ENCODE data around the gene SDK1. TPM values are rescaled to one million over a fixed set of nuclear protein-coding genes. Genes with fewer than 3 reads are reported as not detected.

SDK1 gene
- total and polyA plus RNA-seq, 10 of the 15 experiments (the other 5 are each of a cell fraction or from before 2014, with no cell fraction given) = 0.14 to 0.33 TPM; not detected in 8

DNA sequence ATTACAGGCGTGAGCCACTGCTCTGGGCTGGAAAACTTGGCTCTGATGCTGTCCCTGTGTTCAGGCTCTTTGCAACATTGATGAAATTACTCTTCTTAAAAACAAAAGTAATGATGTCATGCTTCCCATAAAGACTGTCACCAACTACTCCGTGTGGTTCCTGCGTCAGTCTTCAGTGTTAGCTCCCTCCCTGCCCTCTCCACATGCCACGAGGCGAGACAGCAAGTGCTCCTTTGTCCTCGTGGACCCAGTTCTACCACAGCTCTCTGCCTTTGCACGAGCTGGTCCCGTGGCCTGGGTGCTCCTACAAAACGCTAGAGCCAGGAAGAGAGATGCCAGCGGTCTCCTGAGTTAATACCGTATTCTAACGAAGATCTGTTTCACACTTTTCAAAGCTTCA is 194.5 kb downstream of the SDK1 start:
- no peaks in the 10 kb centered on the region for H3K9me3 ChIP-seq (replicated peaks; ENCODE audit: control insufficient read depth, insufficient read depth, low read length)
- H3K4me2 ChIP-seq (ENCODE audit: control insufficient read depth, insufficient read depth) = no peak overlapping the region
- in situ Hi-C loops (cut with MboI) = no loop called here
- no peak overlapping the region for H3K27ac ChIP-seq (ENCODE audit: control insufficient read depth, insufficient read depth)
- ATAC-seq = no peak
- no peak overlapping the region for H3K4me3 ChIP-seq
- H2AFZ ChIP-seq (ENCODE audit: control insufficient read depth, low read depth, low read length) = no peak overlapping the region
- H3K79me2 ChIP-seq (ENCODE audit: control insufficient read depth, insufficient read depth, low read length) = no peaks in the 10 kb centered on the region
- POLR2A ChIA-PET = no interaction called here
- intact Hi-C loops (cut with micrococcal nuclease; ENCODE audit: unreplicated experiment) = no loop called here
- RAD21 ChIA-PET (ENCODE audit: unreplicated experiment) = no interaction called here
- TF ChIP-seq CEBPB (IDR thresholded peaks at IDR 0.05; ENCODE audit: borderline replicate concordance in 1 of 2, low read depth in 2 of 2, low read length in 2 of 2) (no peak), EGR1 (IDR thresholded peaks at IDR 0.05; ENCODE audit: borderline replicate concordance in 1 of 2, low read depth in 2 of 2, low read length in 2 of 2) (no peak), TARDBP (IDR thresholded peaks at IDR 0.05; ENCODE audit: borderline replicate concordance) (no peak), CBFB (IDR thresholded peaks at IDR 0.05; ENCODE audit: low read depth) (no peak), ZNF217 (IDR thresholded peaks at IDR 0.05) (no peak), YBX1 (IDR thresholded peaks at IDR 0.05) (no peak), RFX5 (IDR thresholded peaks at IDR 0.05; ENCODE audit: low read depth, low read length) (no peak), PAX5 (IDR thresholded peaks at IDR 0.05; ENCODE audit: borderline replicate concordance, low read depth, low read length) (no peak), SPI1 (IDR thresholded peaks at IDR 0.05; ENCODE audit: borderline replicate concordance, insufficient read depth, low read depth, low read length) (no peak), NFYB (IDR thresholded peaks at IDR 0.05; ENCODE audit: insufficient read depth, low read depth, low read length) (no peak), SREBF1 (IDR thresholded peaks at IDR 0.05; ENCODE audit: low read length) (no peak)
- TF ChIP-seq, protein P1, sequence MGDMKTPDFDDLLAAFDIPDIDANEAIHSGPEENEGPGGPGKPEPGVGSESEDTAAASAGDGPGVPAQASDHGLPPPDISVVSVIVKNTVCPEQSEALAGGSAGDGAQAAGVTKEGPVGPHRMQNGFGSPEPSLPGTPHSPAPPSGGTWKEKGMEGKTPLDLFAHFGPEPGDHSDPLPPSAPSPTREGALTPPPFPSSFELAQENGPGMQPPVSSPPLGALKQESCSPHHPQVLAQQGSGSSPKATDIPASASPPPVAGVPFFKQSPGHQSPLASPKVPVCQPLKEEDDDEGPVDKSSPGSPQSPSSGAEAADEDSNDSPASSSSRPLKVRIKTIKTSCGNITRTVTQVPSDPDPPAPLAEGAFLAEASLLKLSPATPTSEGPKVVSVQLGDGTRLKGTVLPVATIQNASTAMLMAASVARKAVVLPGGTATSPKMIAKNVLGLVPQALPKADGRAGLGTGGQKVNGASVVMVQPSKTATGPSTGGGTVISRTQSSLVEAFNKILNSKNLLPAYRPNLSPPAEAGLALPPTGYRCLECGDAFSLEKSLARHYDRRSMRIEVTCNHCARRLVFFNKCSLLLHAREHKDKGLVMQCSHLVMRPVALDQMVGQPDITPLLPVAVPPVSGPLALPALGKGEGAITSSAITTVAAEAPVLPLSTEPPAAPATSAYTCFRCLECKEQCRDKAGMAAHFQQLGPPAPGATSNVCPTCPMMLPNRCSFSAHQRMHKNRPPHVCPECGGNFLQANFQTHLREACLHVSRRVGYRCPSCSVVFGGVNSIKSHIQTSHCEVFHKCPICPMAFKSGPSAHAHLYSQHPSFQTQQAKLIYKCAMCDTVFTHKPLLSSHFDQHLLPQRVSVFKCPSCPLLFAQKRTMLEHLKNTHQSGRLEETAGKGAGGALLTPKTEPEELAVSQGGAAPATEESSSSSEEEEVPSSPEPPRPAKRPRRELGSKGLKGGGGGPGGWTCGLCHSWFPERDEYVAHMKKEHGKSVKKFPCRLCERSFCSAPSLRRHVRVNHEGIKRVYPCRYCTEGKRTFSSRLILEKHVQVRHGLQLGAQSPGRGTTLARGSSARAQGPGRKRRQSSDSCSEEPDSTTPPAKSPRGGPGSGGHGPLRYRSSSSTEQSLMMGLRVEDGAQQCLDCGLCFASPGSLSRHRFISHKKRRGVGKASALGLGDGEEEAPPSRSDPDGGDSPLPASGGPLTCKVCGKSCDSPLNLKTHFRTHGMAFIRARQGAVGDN (IDR thresholded peaks at IDR 0.05) = no peak
- TF ChIP-seq, protein P2, sequence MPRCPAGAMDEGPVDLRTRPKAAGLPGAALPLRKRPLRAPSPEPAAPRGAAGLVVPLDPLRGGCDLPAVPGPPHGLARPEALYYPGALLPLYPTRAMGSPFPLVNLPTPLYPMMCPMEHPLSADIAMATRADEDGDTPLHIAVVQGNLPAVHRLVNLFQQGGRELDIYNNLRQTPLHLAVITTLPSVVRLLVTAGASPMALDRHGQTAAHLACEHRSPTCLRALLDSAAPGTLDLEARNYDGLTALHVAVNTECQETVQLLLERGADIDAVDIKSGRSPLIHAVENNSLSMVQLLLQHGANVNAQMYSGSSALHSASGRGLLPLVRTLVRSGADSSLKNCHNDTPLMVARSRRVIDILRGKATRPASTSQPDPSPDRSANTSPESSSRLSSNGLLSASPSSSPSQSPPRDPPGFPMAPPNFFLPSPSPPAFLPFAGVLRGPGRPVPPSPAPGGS (IDR thresholded peaks at IDR 0.05; ENCODE audit: borderline replicate concordance, insufficient read depth, low read depth, low read length, poor library complexity, severe bottlenecking) = no peak
- TF ChIP-seq, protein P3, sequence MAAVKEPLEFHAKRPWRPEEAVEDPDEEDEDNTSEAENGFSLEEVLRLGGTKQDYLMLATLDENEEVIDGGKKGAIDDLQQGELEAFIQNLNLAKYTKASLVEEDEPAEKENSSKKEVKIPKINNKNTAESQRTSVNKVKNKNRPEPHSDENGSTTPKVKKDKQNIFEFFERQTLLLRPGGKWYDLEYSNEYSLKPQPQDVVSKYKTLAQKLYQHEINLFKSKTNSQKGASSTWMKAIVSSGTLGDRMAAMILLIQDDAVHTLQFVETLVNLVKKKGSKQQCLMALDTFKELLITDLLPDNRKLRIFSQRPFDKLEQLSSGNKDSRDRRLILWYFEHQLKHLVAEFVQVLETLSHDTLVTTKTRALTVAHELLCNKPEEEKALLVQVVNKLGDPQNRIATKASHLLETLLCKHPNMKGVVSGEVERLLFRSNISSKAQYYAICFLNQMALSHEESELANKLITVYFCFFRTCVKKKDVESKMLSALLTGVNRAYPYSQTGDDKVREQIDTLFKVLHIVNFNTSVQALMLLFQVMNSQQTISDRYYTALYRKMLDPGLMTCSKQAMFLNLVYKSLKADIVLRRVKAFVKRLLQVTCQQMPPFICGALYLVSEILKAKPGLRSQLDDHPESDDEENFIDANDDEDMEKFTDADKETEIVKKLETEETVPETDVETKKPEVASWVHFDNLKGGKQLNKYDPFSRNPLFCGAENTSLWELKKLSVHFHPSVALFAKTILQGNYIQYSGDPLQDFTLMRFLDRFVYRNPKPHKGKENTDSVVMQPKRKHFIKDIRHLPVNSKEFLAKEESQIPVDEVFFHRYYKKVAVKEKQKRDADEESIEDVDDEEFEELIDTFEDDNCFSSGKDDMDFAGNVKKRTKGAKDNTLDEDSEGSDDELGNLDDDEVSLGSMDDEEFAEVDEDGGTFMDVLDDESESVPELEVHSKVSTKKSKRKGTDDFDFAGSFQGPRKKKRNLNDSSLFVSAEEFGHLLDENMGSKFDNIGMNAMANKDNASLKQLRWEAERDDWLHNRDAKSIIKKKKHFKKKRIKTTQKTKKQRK (IDR thresholded peaks at IDR 0.05; ENCODE audit: low read depth, low read length) = no peak
- CTCF ChIA-PET = no interaction called here
- SMC1A ChIA-PET (ENCODE audit: uncharacterized antibody, unreplicated experiment) = no interaction called here
- no peaks in the 10 kb centered on the region for H3K4me1 ChIP-seq (ENCODE audit: control insufficient read depth, insufficient read depth, low read length)
- H3K36me3 ChIP-seq (ENCODE audit: control insufficient read depth in 2 of 2, insufficient read depth in 2 of 2, low read length in 1 of 2) = no peaks in the 10 kb centered on the region
- no peak for FAIRE-seq
- no peak for DNase-seq (ENCODE audit: low read depth, low spot score)
- 26% methylated on average over 12 of the region's 12 CpGs for WGBS (ENCODE audit: insufficient coverage, insufficient replicate concordance, low lambda C conversion rate, missing lambda C conversion rate)
- H3K27me3 ChIP-seq (replicated peaks in 1 of 2; ENCODE audit: control insufficient read depth in 2 of 2, insufficient read depth in 2 of 2, low read length in 1 of 2) = no peaks in the 10 kb centered on the region
- H4K20me1 ChIP-seq (ENCODE audit: control insufficient read depth, insufficient read depth) = no peaks in the 10 kb centered on the region
- BruUV-seq (replicated peaks) = no TSS peak
- no peak overlapping the region for H3K9ac ChIP-seq (ENCODE audit: control insufficient read depth, insufficient read depth, low read length)

Measured in GM12878 (cell line).